ENCODE data around the gene SHKBP1. TPM values are rescaled to one million over a fixed set of nuclear protein-coding genes. Genes with fewer than 3 reads are reported as not detected.

SHKBP1 gene
- total and polyA plus RNA-seq, 10 of the 15 experiments (the other 5 are each of a cell fraction or from before 2014, with no cell fraction given): 2.3 to 123 (median 67.0) TPM

DNA sequence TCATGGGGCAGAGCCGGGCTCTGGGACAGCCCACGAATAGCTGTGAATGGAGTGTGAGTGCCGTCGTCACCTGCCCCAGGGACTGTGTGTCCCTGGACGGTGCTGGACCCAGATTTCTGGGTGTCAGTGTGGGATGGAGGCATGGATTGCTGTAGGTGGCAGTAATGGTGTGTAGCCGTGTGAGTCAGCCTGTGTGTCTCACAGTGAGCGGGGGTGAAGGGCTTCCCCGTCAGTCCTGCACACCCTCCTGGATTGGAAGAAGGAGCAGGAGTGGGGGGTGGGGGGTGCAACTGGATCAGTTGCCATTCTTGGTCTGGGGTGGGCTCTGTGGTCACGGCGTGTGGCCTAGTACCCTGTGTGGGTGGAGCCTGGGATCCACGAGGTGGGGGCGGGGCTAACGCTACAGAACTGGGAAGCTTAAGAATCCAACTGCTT is 18.0 kb downstream of the SHKBP1 start:
- H2AFZ ChIP-seq (ENCODE audit: control insufficient read depth, low read depth, low read length): no peak overlapping the region
- BruUV-seq (replicated peaks): no TSS peak
- ATAC-seq (no peak), DNase-seq (ENCODE audit: low read depth, low spot score) (no peak), FAIRE-seq (no peak)
- no peak overlapping the region for H3K4me2 ChIP-seq (ENCODE audit: control insufficient read depth, insufficient read depth)
- ChIA-PET CTCF (interaction anchor here (0.5 to 1.1 kb wide), 3 partner anchors 9 to 1043 kb away, joined by 3 read pairs; no protein-coding TSS in a partner anchor), RAD21 (ENCODE audit: unreplicated experiment) (interaction anchor here (0.8 to 1.6 kb wide), 2 partner anchors 19 to 45 kb away, joined by 3 to 4 read pairs; no protein-coding TSS in a partner anchor), POLR2A (no interaction called here), SMC1A (ENCODE audit: uncharacterized antibody, unreplicated experiment) (no interaction called here)
- no peaks in the 10 kb centered on the region for H3K79me2 ChIP-seq (ENCODE audit: control insufficient read depth, insufficient read depth, low read length)
- intact Hi-C loops (cut with micrococcal nuclease; ENCODE audit: unreplicated experiment) (no loop called here), in situ Hi-C loops (cut with MboI) (no loop called here)
- H3K9me3 ChIP-seq (replicated peaks; ENCODE audit: control insufficient read depth, insufficient read depth, low read length): no peaks in the 10 kb centered on the region
- H3K4me1 ChIP-seq (ENCODE audit: control insufficient read depth, insufficient read depth, low read length): peaks cover 5% of the 10 kb centered on the region
- 29% methylated on average over 13 of the region's 13 CpGs for WGBS (ENCODE audit: insufficient coverage, insufficient replicate concordance, low lambda C conversion rate, missing lambda C conversion rate)
- H3K4me3 ChIP-seq: no peak overlapping the region
- no peaks in the 10 kb centered on the region for H4K20me1 ChIP-seq (ENCODE audit: control insufficient read depth, insufficient read depth)
- H3K36me3 ChIP-seq (ENCODE audit: control insufficient read depth in 2 of 2, insufficient read depth in 2 of 2, low read length in 1 of 2): no peaks in the 10 kb centered on the region
- no peak overlapping the region for H3K9ac ChIP-seq (ENCODE audit: control insufficient read depth, insufficient read depth, low read length)
- H3K27ac ChIP-seq (ENCODE audit: control insufficient read depth, insufficient read depth): no peak overlapping the region
- no peak for TF ChIP-seq RUNX3 (IDR thresholded peaks at IDR 0.05; ENCODE audit: low read length)
- no peak for TF ChIP-seq SMC3 (IDR thresholded peaks at IDR 0.05; ENCODE audit: borderline replicate concordance, low read length)
- TF ChIP-seq, protein P1, sequence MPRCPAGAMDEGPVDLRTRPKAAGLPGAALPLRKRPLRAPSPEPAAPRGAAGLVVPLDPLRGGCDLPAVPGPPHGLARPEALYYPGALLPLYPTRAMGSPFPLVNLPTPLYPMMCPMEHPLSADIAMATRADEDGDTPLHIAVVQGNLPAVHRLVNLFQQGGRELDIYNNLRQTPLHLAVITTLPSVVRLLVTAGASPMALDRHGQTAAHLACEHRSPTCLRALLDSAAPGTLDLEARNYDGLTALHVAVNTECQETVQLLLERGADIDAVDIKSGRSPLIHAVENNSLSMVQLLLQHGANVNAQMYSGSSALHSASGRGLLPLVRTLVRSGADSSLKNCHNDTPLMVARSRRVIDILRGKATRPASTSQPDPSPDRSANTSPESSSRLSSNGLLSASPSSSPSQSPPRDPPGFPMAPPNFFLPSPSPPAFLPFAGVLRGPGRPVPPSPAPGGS (IDR thresholded peaks at IDR 0.05; ENCODE audit: borderline replicate concordance, insufficient read depth, low read depth, low read length, poor library complexity, severe bottlenecking): peak; percentile 35
- H3K27me3 ChIP-seq (replicated peaks in 1 of 2; ENCODE audit: control insufficient read depth in 2 of 2, insufficient read depth in 2 of 2, low read length in 1 of 2): peaks cover 3 to 6% of the 10 kb centered on the region in 2 experiments; a peak in 3 of 4 replicates

DNA sequence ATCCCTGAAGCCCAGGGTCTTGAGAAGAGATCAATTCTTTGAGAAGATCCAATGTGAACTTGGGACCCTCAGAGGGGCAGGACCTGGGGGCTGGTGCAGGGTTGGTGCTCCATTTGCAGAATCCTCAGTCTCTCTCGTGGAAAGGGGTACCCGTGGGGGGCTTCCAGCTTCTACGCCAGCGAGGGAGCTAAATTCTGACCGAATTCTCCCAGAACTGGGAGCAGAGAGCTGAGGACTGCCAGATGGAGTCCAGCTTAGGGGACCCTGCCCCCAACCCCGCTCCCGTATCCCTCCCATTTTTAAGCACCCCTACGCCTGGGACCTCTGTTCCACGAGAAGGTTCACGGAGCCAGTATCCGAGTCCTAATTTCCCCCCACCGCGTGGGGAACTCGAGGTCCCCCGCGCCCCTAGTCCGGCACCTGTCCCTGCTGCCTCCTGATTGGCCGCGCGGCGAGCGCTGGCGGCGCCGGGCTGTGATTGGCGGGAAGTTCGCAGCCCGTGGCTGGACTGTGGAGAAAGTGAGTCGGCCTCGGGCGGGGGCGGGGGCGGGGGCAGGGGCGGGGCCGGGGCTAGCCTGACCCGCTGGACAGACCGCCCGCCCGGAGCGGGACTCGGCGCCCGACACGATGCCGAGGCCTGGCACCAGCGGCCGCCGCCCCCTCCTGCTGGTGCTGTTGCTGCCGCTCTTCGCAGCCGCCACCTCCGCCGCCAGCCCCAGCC is 20.1 kb downstream of the SHKBP1 start:
- H3K27ac ChIP-seq (ENCODE audit: control insufficient read depth, insufficient read depth): no peak overlapping the region
- in situ Hi-C loops (cut with MboI): no loop called here
- ATAC-seq (no peak; the same call in 2 of the 3 replicates), DNase-seq (ENCODE audit: low read depth, low spot score) (no peak), FAIRE-seq (no peak)
- no peaks in the 10 kb centered on the region for H3K79me2 ChIP-seq (ENCODE audit: control insufficient read depth, insufficient read depth, low read length)
- no peak overlapping the region for H3K4me3 ChIP-seq
- WGBS (ENCODE audit: insufficient coverage, insufficient replicate concordance, low lambda C conversion rate, missing lambda C conversion rate): 50% methylated on average over 27 of the region's 53 CpGs
- CTCF ChIA-PET: interaction anchor here (0.9 to 4.7 kb wide), 3 partner anchors 39 to 133 kb away, joined by 3 to 17 read pairs (median 4); no protein-coding TSS in a partner anchor
- RAD21 ChIA-PET (ENCODE audit: unreplicated experiment): no interaction called here
- no peak overlapping the region for H3K4me2 ChIP-seq (ENCODE audit: control insufficient read depth, insufficient read depth)
- H3K36me3 ChIP-seq (ENCODE audit: control insufficient read depth in 2 of 2, insufficient read depth in 2 of 2, low read length in 1 of 2): no peaks in the 10 kb centered on the region
- intact Hi-C loops (cut with micrococcal nuclease; ENCODE audit: unreplicated experiment): no loop called here
- no peak overlapping the region for H3K9ac ChIP-seq (ENCODE audit: control insufficient read depth, insufficient read depth, low read length)
- TF ChIP-seq, protein P2, sequence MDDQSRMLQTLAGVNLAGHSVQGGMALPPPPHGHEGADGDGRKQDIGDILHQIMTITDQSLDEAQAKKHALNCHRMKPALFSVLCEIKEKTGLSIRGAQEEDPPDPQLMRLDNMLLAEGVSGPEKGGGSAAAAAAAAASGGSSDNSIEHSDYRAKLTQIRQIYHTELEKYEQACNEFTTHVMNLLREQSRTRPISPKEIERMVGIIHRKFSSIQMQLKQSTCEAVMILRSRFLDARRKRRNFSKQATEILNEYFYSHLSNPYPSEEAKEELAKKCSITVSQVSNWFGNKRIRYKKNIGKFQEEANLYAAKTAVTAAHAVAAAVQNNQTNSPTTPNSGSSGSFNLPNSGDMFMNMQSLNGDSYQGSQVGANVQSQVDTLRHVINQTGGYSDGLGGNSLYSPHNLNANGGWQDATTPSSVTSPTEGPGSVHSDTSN (IDR thresholded peaks at IDR 0.05; ENCODE audit: insufficient replicate concordance, low read depth, low read length): peak; percentile 31
- no peak for TF ChIP-seq NFXL1 (IDR thresholded peaks at IDR 0.05; ENCODE audit: borderline replicate concordance)
- no peak for TF ChIP-seq POLR2AphosphoS2 (IDR thresholded peaks at IDR 0.05; ENCODE audit: low read depth, low read length)
- no peaks in the 10 kb centered on the region for H4K20me1 ChIP-seq (ENCODE audit: control insufficient read depth, insufficient read depth)
- H3K9me3 ChIP-seq (replicated peaks; ENCODE audit: control insufficient read depth, insufficient read depth, low read length): no peaks in the 10 kb centered on the region
- no peak overlapping the region for H2AFZ ChIP-seq (ENCODE audit: control insufficient read depth, low read depth, low read length)
- peaks cover 11 to 14% of the 10 kb centered on the region in 2 experiments for H3K27me3 ChIP-seq (replicated peaks in 1 of 2; ENCODE audit: control insufficient read depth in 2 of 2, insufficient read depth in 2 of 2, low read length in 1 of 2)
- SMC1A ChIA-PET (ENCODE audit: uncharacterized antibody, unreplicated experiment): no interaction called here
- POLR2A ChIA-PET: no interaction called here
- peaks cover 11% of the 10 kb centered on the region for H3K4me1 ChIP-seq (ENCODE audit: control insufficient read depth, insufficient read depth, low read length)
- no TSS peak for BruUV-seq (replicated peaks)
